Caco-2 (cell line): ENCODE measurements around the gene SPACA7. TPM values are rescaled to one million over a fixed set of nuclear protein-coding genes. Genes with fewer than 3 reads are reported as not detected.

Experiments
- BruUV-seq: library from RNA; stranded (reverse); fragments of 400-500 nt; replicated peaks from 2 replicates; lab custom pipeline; 2021; lab: Mats Ljungman, UMichigan
- CTCF ChIA-PET: fragments of 300-600 bp; sonication (Branson Sonifier 250); formaldehyde crosslinking; loops from one replicate; lab custom pipeline; 2022; ENCODE audit warnings: antibody characterized with exemption; lab: Charles Lee
- POLR2A ChIA-PET: fragments of 300-600 bp; sonication (Branson Sonifier 250); formaldehyde crosslinking; loops from one replicate; lab custom pipeline; 2022; ENCODE audit warnings: antibody characterized with exemption; lab: Charles Lee
- DNase-seq, 2 experiments: peaks; one replicate each; pipeline versions ENCODE4 v3.0.0 to v3.0.0-alpha.2; 2020 to 2022
- H3K27me3 ChIP-seq: replicated peaks from 2 replicates; pipeline ENCODE4 v1.6.0; 2011; ENCODE audit warnings: low read length; ENCODE audit not compliant: control insufficient read depth, insufficient read depth
- H3K36me3 ChIP-seq: 2 replicates; pipeline ENCODE4 v1.5.1; 2011; ENCODE audit warnings: low read length; ENCODE audit not compliant: control insufficient read depth, insufficient read depth
- H3K4me1 ChIP-seq: fragments of 250-450 bp; sonication (Bioruptor Pico); 2 replicates; pipeline ENCODE4 v1.5.1; 2020; ENCODE audit warnings: mild to moderate bottlenecking
- H3K4me3 ChIP-seq: 2 replicates; pipeline ENCODE4 v1.5.1; 2011; ENCODE audit warnings: low read depth, mild to moderate bottlenecking, control low read depth, low read length
- H3K9me3 ChIP-seq: fragments of 250-450 bp; sonication (Bioruptor Pico); 2 replicates; pipeline ENCODE4 v1.5.1; 2020; ENCODE audit warnings: mild to moderate bottlenecking, moderate library complexity
- H3K27ac Mint-ChIP-seq: one replicate; pipeline ENCODE4 v1.8.0; 2022; ENCODE audit warnings: mixed read lengths; ENCODE audit not compliant: unreplicated experiment
- H3K27me3 Mint-ChIP-seq: one replicate; pipeline ENCODE4 v1.8.0; 2022; ENCODE audit warnings: mixed read lengths; ENCODE audit not compliant: insufficient read depth, unreplicated experiment
- H3K36me3 Mint-ChIP-seq: one replicate; pipeline ENCODE4 v1.8.0; 2022; ENCODE audit warnings: mild to moderate bottlenecking, mixed read lengths; ENCODE audit not compliant: insufficient read depth, unreplicated experiment
- H3K4me1 Mint-ChIP-seq: one replicate; pipeline ENCODE4 v1.8.0; 2022; ENCODE audit warnings: low read depth, mixed read lengths; ENCODE audit not compliant: unreplicated experiment
- H3K4me3 Mint-ChIP-seq: one replicate; pipeline ENCODE4 v1.8.0; 2022; ENCODE audit warnings: mild to moderate bottlenecking, moderate library complexity, mixed read lengths; ENCODE audit not compliant: unreplicated experiment
- H3K9me3 Mint-ChIP-seq: one replicate; pipeline ENCODE4 v1.8.0; 2022; ENCODE audit warnings: mixed read lengths; ENCODE audit not compliant: unreplicated experiment
- intact Hi-C: fragments of 100-400 bp; cut with micrococcal nuclease; formaldehyde crosslinking; loops from one replicate; pipeline ENCODE4 v1.10.0; 2022; ENCODE audit not compliant: unreplicated experiment
- total RNA-seq: library from RNA; stranded (reverse); gene quantifications from 2 replicates; pipeline ENCODE4 v1.2.3, GENCODE V29; 2022
- TF ChIP-seq, protein P1 (sequence below), 2 experiments: fragments of 200-600 bp in 1 of 2; IDR thresholded peaks; 1 replicate in 1 of 2; 2 replicates in 1 of 2; pipeline versions ENCODE4 v1.5.1 to v1.8.0; 2011 to 2022; ENCODE audit warnings: antibody characterized with exemption in 1 of 2, control low read depth in 1 of 2, inconsistent platforms in 1 of 2, low read depth in 1 of 2, low read length in 1 of 2, mild to moderate bottlenecking in 1 of 2, moderate library complexity in 1 of 2; ENCODE audit not compliant: insufficient read depth in 1 of 2, severe bottlenecking in 1 of 2, unreplicated experiment in 1 of 2

Gene SPACA7
- total RNA-seq, 1 experiment from 2014 or later, result not detected

DNA sequence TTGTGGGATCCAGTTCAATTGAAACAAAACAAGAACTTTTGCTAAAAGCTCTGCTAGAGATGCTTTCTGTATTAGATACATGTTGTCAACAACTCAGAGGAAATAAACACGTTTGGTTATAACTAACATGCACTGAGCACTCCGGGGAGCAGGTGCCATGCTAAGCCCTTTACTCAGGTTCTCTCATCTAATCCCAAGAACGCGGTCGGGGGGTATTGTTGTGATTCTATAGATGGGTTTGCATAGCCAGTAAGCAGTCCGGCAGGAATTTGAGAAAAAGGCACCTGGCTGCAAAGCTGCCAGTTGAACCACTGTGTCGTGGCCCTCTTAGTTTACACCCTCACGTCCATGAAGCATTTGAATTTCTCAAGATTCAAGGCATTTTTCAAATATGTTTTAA is 24.3 kb upstream of the SPACA7 start:
- H3K9me3 Mint-ChIP-seq, result no peaks in the 10 kb centered on the region
- H3K27me3 Mint-ChIP-seq, result peaks cover 26% of the 10 kb centered on the region
- intact Hi-C loops, result no loop called here
- ChIA-PET CTCF (no interaction called here), POLR2A (no interaction called here)
- no peak overlapping the region for H3K4me3 Mint-ChIP-seq
- no peak overlapping the region for H3K4me3 ChIP-seq
- H3K9me3 ChIP-seq, result no peaks in the 10 kb centered on the region
- H3K4me1 Mint-ChIP-seq, result no peaks in the 10 kb centered on the region
- BruUV-seq, result no TSS peak
- H3K36me3 ChIP-seq, result no peaks in the 10 kb centered on the region
- TF ChIP-seq, protein P1, sequence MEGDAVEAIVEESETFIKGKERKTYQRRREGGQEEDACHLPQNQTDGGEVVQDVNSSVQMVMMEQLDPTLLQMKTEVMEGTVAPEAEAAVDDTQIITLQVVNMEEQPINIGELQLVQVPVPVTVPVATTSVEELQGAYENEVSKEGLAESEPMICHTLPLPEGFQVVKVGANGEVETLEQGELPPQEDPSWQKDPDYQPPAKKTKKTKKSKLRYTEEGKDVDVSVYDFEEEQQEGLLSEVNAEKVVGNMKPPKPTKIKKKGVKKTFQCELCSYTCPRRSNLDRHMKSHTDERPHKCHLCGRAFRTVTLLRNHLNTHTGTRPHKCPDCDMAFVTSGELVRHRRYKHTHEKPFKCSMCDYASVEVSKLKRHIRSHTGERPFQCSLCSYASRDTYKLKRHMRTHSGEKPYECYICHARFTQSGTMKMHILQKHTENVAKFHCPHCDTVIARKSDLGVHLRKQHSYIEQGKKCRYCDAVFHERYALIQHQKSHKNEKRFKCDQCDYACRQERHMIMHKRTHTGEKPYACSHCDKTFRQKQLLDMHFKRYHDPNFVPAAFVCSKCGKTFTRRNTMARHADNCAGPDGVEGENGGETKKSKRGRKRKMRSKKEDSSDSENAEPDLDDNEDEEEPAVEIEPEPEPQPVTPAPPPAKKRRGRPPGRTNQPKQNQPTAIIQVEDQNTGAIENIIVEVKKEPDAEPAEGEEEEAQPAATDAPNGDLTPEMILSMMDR (IDR thresholded peaks at IDR 0.05; ENCODE audit: insufficient read depth in 1 of 2, low read depth in 1 of 2, low read length in 1 of 2, severe bottlenecking in 1 of 2, unreplicated experiment in 1 of 2), result no peak
- H3K27me3 ChIP-seq, result no peaks in the 10 kb centered on the region
- H3K4me1 ChIP-seq, result no peaks in the 10 kb centered on the region
- no peak overlapping the region for H3K27ac Mint-ChIP-seq
- DNase-seq, result no peak
- H3K36me3 Mint-ChIP-seq, result no peaks in the 10 kb centered on the region

DNA sequence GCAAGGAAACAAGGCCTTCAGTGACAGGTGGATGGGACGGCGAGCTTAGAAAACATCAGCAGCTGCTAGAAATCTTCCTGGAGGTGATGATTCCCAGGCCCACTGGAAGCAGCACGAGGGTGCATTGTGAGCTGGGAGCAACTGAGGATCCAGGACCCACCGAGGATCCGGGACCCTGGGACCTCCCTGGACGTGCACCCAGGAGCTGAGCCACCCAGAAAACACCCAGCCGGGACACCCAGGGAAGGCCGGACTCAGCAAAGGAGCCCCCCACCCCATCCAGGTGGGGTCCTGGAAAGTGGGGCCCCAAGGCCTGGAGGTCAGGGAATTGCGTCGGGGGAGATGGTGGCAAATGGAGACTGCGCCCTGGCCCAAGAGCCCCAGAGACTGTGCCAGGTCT is 22.3 kb upstream of the SPACA7 start:
- peaks cover 12% of the 10 kb centered on the region for H3K9me3 Mint-ChIP-seq
- CTCF ChIA-PET, result no interaction called here
- intact Hi-C loops, result no loop called here
- TF ChIP-seq, protein P1 (IDR thresholded peaks at IDR 0.05; ENCODE audit: insufficient read depth in 1 of 2, low read depth in 1 of 2, low read length in 1 of 2, severe bottlenecking in 1 of 2, unreplicated experiment in 1 of 2), result no peak
- peaks cover 17% of the 10 kb centered on the region for H3K27me3 Mint-ChIP-seq
- Histone ChIP-seq H3K4me1 (no peaks in the 10 kb centered on the region), H3K4me3 (no peak overlapping the region), H3K27me3 (no peaks in the 10 kb centered on the region), H3K9me3 (no peaks in the 10 kb centered on the region), H3K36me3 (no peaks in the 10 kb centered on the region)
- POLR2A ChIA-PET, result no interaction called here
- H3K36me3 Mint-ChIP-seq, result no peaks in the 10 kb centered on the region
- no peak overlapping the region for H3K4me3 Mint-ChIP-seq
- no peak for DNase-seq
- no peaks in the 10 kb centered on the region for H3K4me1 Mint-ChIP-seq
- BruUV-seq, result no TSS peak
- no peak overlapping the region for H3K27ac Mint-ChIP-seq

DNA sequence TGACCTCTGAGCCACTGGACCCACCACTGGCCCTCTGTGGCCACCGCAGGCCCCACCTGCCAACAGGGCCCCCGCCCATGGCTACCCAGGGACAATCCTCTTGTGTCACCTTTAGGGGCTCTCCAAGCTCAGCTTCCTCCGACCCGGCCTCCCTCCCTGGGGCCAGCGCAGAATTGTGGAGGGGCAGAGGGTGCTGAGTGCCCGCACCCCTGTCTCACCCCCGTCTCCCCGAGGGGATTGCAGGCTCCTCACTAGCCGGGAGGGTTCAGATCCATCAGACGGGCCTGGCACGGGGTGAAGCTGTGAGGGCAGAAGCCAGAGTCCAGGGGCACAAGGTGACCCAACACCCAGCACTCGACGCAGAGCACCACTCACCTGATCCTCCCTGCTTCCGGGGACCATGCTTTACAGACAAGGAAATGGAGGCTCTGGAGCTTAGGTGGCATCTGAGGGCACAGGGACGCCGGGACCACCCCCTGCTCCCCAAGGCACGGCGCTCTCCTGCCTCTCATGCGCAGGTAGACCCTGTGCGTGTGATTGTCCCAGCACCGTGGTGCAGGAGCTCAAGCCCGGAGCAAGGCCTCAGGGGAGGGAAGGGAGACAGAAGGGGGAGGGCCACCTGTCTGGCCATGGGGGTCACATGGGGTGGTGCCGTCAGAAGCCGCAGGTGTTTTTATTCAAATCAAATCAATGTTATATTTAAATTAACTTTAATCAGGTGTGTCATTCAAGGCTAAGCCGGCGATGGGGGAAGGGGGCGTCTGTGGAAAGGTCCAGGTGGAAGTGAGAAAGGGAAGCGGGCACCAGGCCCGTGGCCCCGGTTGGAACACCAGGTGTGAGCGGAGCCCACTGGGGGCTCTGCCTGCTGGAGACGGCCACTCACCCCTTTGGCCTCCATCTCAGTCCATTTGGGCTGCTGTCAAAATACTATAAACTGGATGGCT is 21.6 kb upstream of the SPACA7 start:
- Mint-ChIP-seq H3K4me1 (no peaks in the 10 kb centered on the region), H3K27me3 (peaks cover 13% of the 10 kb centered on the region), H3K9me3 (peaks cover 12% of the 10 kb centered on the region), H3K4me3 (no peak overlapping the region), H3K36me3 (no peaks in the 10 kb centered on the region), H3K27ac (no peak overlapping the region)
- TF ChIP-seq, protein P1 (IDR thresholded peaks at IDR 0.05; ENCODE audit: insufficient read depth in 1 of 2, low read depth in 1 of 2, low read length in 1 of 2, severe bottlenecking in 1 of 2, unreplicated experiment in 1 of 2), result no peak
- CTCF ChIA-PET, result no interaction called here
- no TSS peak for BruUV-seq
- no peak overlapping the region for H3K4me3 ChIP-seq
- no peaks in the 10 kb centered on the region for H3K27me3 ChIP-seq
- DNase-seq, result no peak
- no peaks in the 10 kb centered on the region for H3K9me3 ChIP-seq
- H3K36me3 ChIP-seq, result no peaks in the 10 kb centered on the region
- POLR2A ChIA-PET, result no interaction called here
- intact Hi-C loops, result no loop called here
- no peaks in the 10 kb centered on the region for H3K4me1 ChIP-seq
